HG03066 (cell line): ENCODE data around the gene CHRNA5.
"Not testable (repeated sequence)": the region's sequence is repeated elsewhere in the genome, so short reads cannot be mapped to it uniquely, and the experiment has no call there.

Experiments
- ATAC-seq: cut with Tn5 transposase; IDR thresholded peaks from one replicate; pipeline ENCODE4 v1.9.1; 2021; ENCODE audit warnings: low read depth; ENCODE audit not compliant: unreplicated experiment

Gene CHRNA5

DNA sequence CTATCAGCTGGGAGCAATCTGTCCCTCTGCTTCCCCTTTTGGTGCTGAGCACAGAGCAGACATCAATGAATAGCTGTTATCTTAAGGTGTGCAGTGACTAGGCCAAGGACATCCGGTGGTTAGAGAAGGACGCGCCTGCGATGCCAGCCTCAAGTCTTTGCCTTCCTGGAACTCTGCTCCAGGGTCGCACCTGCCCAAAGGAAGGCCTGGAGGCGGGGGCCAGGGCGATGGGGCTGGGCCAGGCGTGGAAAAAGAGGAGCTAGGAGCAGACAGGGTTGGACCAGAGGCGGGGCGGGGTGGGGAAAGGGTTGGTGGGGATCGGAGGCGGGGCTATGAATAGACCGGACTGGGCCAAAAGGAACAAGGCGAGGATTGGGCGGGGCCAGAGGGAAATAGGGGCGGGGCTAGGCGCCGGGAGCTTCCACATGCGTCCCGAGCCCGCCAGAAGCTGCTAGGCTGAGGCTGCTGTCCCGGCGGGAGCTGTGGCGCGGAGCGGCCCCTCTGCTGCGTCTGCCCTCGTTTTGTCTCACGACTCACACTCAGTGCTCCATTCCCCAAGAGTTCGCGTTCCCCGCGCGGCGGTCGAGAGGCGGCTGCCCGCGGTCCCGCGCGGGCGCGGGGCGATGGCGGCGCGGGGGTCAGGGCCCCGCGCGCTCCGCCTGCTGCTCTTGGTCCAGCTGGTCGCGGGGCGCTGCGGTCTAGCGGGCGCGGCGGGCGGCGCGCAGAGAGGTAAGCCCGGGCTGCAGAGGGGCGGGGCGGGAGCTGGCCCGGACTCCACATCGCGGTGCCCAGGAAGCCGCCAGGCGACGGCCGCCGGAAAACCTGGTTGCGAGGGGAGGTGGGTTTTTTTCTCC lies at the start of gene CHRNA5:
Gene CHRNA5 (plus strand): TSS at position 424 of the 854 bp plus-strand sequence. CDS start 200 bp downstream, at position 624.
- peak; percentile 92 for ATAC-seq

- ATAC-seq: not testable (repeated sequence)
These were observed 45.3 kb upstream of the CHRNA5 start for GRCh38 chr15:78520035-78520434.

DNA sequence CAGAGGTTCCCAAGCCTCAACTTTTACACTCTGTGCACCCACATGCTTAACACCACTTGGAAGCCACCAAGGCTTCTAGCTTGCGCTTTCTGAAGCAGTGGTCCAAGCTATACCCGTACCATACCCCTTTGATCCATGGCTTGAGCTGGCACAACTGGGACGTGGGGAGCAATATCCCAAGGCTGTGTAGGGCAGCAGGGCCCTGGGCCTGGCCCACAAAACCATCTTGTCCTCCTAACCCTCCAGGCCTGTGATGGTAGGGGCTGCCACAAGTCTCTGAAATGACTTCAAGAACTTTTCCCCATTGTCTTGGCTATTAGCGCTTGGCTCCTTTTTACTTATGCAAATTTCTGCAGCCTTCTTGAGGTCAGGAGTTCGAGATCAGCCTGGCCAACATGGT lies 41.1 kb upstream of the CHRNA5 start:
- ATAC-seq: no peak

DNA sequence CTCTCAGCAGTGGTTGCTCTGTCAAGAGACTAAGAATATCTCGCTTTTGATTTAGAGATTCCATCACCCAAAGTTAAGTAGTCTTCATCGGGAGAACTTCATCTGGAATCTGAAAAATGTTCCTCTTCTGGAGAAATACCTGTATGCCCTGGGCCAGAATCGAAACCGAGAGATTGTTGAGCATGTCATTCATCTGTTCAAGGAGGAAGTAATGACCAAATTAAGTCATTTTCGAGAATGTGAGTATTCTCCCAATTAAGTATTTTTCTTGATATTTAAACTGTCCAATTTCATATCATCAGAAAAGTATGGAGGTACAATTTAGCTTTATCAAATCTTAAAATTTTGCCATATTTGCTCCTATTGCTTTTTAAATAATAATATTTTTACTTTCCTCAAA lies 38.0 kb upstream of the CHRNA5 start:
- ATAC-seq: no peak

- no peak for ATAC-seq
These were observed 32.0 kb upstream of the CHRNA5 start for GRCh38 chr15:78533331-78533730.

DNA sequence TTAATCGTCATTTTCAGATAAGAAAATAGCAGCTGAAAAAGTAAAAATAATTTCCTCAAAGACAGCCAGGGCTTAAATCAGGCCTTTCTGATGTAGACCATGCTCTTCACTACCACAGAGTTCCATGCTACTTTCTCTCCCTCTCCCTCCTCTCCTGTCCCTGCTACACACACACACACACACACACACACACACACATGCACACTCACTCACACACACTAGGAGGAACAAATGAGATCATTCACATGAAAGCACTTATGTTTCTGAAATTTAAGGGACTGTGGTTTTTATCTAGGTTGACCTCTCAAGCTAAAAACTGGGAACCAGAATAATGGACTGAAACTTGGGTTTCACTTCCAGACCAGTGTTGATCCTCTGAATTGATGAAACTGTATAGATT lies 29.2 kb upstream of the CHRNA5 start:
- no peak for ATAC-seq

DNA sequence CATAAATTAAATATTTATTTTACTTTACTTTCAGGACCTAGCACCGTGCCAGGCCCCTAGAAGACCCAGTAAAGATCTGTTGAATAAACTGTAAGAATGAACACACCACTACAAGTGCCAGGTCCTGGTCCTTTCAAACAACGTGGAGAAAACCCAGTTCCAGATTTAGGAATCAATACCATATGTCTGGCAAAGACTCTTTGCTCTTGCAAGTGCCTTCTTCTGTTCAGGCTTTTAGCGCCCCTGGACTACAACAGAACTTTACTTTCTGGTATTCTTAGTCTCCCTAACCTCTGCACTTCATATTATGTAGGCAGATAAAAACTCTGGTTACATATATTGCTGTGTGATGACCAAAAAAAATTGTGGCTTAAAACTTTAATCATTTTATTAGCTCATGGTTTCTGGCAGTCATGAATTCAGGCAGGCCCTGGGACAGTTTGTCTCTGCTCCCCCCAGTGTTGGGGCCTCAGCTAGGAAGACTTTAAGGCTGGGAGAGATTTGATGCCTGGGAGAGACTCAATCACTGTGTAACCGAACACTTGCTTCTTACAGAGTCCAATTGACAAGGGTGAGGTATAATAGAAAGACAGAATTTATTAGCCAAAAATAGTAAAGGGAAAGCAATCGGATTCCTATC lies 27.9 kb upstream of the CHRNA5 start:
- ATAC-seq: no peak

DNA sequence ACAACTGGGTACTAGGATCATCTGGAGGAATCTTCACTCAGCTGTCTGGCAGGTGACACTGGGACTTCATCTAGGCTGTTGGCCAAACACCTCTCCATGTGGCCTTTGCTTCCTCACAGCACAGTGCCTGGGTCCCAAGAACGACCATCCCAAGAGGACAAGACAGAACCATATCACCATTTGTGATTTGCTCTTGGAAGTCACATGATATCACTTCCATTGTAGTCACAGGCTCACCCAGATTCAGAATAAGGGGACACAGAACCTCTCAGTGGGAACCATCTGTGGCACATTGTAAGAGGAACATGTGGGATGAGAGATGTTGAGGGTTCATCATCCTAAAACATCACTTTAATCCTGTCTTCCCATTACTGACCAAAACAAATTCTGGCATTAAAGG lies 27.0 kb upstream of the CHRNA5 start:
- ATAC-seq: no peak

DNA sequence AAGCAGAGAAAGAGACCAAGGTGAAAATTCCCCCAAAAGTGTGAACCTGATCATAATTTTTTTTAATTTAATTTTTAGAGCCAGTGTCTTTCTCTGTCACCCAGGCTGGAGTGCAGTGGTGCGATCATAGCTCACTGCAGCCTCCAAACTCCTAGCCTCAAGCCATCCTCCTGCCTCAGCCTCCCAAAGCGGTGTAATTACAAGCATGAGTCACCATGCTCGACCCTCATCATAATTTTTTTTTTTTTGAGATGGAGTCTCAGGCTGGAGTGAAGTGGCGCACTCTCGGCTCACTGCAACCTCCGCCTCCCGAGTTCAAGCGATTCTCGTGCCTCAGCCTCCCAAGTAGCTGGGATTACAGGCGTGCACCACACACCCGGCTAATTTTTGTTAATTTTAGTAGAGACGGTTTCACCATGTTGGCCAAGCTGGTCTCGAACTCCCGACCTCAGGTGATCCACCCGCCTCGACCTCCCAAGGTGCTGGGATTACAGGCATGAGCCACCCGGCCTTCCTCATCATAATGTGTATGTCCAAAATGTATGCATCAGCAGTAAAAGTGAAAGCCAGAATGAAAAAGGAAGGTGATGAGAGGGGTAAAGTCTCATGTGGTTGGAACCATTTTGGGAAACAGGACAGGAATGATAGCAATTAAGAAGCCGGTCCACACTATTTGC lies 25.7 kb upstream of the CHRNA5 start:
- not testable (repeated sequence) for ATAC-seq

DNA sequence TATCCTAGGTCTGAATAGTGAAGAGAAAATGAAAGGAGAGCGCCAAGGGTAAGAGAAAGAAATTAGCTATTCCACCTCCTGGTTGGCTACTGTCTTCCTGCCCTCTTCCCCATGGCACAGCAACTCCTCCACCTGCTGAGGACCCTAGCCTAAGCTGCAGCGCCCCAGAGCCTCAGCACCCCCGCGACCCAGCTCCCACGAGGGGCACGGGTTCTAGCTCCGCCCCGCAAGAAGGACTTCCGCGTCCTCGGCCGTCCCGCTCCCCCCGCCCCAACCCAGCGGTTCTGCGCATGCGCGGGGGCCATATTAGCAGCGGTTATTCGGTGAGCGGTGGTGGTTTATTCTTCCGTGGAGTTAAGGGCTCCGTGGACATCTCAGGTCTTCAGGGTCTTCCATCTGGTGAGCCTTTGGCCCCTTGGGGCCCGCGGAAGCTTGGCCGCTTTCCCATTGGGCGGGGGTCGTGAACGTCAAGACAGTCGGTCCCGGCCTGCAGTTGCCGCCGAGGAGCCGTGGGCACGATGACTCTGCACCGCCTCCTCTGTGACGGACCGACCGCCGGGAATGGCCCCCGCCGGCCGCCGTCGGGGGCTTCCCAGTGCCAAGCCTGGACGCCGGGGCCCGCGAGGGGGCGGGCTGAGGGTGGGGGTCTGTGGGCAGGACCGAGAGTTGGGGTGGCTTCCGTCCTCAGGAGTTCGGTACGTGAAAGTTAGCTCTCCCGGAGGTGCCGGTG lies 25.0 kb upstream of the CHRNA5 start, which contains the start of gene PSMA4:
Gene PSMA4 (plus strand): TSS at position 304 of the 730 bp plus-strand sequence. CDS start 1,484 bp downstream, outside the sequence.
- peak; percentile 79 for ATAC-seq

GRCh38 chr15:78540871-78541743 lies 24.2 kb upstream of the CHRNA5 start:
- no peak for ATAC-seq

DNA sequence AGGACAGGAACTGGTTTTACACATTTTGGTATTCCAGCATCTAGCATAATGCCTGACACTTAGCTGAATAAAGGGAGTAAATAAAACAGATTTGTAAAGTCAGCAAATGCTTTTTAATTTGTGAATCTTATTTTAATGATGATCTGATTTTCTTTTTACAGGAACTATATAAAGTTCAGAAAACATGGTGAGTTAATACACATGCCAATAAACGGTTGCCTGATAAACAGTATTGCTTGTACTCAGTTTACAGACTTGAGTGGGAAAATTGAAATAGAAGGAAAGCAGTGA lies 23.6 kb upstream of the CHRNA5 start:
- ATAC-seq: no peak

GRCh38 chr15:78542647-78543046 lies 22.7 kb upstream of the CHRNA5 start:
- no peak for ATAC-seq

DNA sequence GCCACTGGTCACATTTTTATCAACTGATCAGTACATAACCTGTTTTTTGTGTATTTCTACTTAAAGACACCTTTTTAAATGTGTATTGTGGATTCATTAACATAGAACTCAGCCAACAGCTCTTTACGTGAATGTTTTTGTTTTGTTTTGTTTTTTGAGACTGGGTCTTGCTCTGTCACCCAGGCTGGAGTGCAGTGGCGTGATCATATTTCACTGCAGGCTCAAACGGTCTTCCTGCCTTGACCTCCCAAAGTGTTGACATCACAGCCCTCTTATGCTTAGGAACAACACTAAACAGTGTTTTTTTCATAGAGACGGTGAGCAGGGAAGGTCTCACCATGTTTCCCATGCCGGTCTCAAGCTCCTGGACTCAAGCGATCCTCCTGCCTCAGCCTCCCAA lies 15.1 kb upstream of the CHRNA5 start:
- no peak for ATAC-seq

DNA sequence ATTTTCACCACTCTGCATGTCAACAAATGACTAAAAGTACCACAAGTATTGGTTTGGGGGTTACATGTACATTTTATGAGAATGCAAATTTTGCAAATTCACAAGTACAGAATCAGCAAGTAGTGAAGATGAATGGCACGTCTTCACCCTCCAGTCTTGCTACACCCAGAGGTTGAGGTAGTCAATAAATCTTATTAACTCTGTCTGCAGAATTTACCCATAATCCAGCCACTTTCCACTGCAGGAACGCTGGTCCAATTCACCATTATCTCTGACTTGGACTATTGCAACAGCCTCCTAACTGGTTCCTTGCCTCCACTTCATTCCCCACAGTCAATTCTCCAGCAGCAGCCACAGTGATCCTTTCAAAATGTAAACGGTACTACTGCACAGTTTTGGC lies 14.5 kb upstream of the CHRNA5 start:
- ATAC-seq: no peak

GRCh38 chr15:78551902-78552301 lies 13.4 kb upstream of the CHRNA5 start:
- ATAC-seq: no peak

GRCh38 chr15:78552597-78552996 lies 12.7 kb upstream of the CHRNA5 start:
- no peak for ATAC-seq

DNA sequence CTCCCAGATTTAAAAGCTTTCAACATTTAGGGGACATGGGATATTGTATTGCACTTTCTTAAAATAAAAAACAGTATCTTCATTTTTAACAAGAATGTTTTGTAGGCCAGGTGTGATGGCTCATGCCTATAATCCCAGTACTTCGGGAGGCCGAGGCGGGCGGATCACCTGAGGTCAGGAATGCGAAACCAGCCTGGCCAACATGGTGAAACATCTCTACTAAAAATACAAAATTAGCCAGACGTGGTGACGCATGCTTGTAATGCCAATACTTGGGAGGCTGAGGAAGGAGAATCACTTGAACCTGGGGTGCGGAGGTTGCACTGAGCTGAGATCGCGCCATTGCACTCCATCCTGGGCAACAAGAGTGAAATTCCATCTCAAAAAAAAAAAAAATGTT lies 5.1 kb upstream of the CHRNA5 start:
- ATAC-seq: not testable (repeated sequence)

GRCh38 chr15:78561490-78561889 lies 3.8 kb upstream of the CHRNA5 start:
- ATAC-seq: no peak

DNA sequence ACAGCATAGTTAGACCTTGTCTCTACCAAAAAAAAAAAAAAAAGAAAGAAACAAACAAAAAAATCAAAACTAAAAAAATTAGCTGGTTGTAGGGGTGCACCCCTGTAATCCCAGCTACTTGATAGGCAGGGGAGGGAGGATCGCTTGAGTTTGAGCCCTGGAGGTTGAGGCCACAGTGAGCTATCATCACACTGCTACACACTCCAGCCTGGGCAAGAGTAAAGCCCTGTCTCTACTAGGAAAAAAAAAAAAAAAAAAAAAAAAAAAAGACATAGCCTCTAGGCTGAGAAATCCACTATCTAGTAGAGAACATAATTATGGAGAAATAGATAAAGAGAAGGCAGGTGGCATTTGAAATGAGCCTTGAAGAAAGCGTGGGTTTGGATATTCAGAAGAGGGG lies 2.2 kb upstream of the CHRNA5 start:
- ATAC-seq: no peak
